Osteoblast (primary cell): Measurements from ENCODE around the gene NADSYN1. TPM values are rescaled to one million over a fixed set of nuclear protein-coding genes. Genes with fewer than 3 reads are reported as not detected.

Experiments
- DNase-seq: peaks from one replicate; pipeline ENCODE4 v3.0.0; 2011; ENCODE audit warnings: low spot score, mixed read lengths; ENCODE audit not compliant: insufficient read length; ENCODE audit errors: missing footprints
- H2AFZ ChIP-seq: 2 replicates; pipeline ENCODE4 v1.6.0; 2011; ENCODE audit warnings: mild to moderate bottlenecking, low read length
- H3K27ac ChIP-seq: 2 replicates; pipeline ENCODE4 v1.5.1; 2011; ENCODE audit warnings: mild to moderate bottlenecking, low read depth, low read length, moderate library complexity
- H3K27me3 ChIP-seq: 2 replicates; pipeline ENCODE4 v1.6.0; 2012; ENCODE audit warnings: mild to moderate bottlenecking, control low read depth, inconsistent platforms, low read length, moderate library complexity; ENCODE audit not compliant: insufficient read depth
- H3K36me3 ChIP-seq: 2 replicates; pipeline ENCODE4 v1.5.1; 2011; ENCODE audit warnings: mild to moderate bottlenecking, low read length, control low read depth, moderate library complexity; ENCODE audit not compliant: insufficient read depth
- H3K4me1 ChIP-seq: 2 replicates; pipeline ENCODE4 v1.5.1; 2011; ENCODE audit warnings: mild to moderate bottlenecking, low read length, control low read depth, moderate library complexity; ENCODE audit not compliant: insufficient read depth
- H3K4me2 ChIP-seq: 2 replicates; pipeline ENCODE4 v1.6.0; 2011; ENCODE audit warnings: mild to moderate bottlenecking, low read length; ENCODE audit not compliant: insufficient read depth
- H3K4me3 ChIP-seq: fragments of 200-600 bp; sonication (generic); 3 replicates; pipeline ENCODE4 v1.5.1; 2012; ENCODE audit warnings: mild to moderate bottlenecking, low read length, inconsistent platforms; ENCODE audit not compliant: insufficient read depth
- H3K79me2 ChIP-seq: 2 replicates; pipeline ENCODE4 v1.6.0; 2012; ENCODE audit warnings: mild to moderate bottlenecking, low read length, control low read depth, inconsistent platforms; ENCODE audit not compliant: insufficient read depth
- H3K9me3 ChIP-seq: 2 replicates; pipeline ENCODE4 v1.5.1; 2011; ENCODE audit warnings: low read depth, low read length, control low read depth
- H4K20me1 ChIP-seq: 2 replicates; pipeline ENCODE4 v1.6.0; 2012; ENCODE audit warnings: mild to moderate bottlenecking, low read length, control low read depth; ENCODE audit not compliant: insufficient read depth
- CTCF ChIP-seq: IDR thresholded peaks from 2 replicates; pipeline ENCODE4 v1.5.1; 2011; ENCODE audit warnings: mild to moderate bottlenecking, low read depth, low read length, moderate library complexity; ENCODE audit errors: extremely low read depth
- total RNA-seq: library from RNA; depleted of rRNA; stranded (reverse); fragments of >200 nt; gene quantifications from 2 replicates; pipeline ENCODE4 v1.2.3, GENCODE V29; 2012

NADSYN1 gene
- total RNA-seq, 1 donor: 81.1 TPM

DNA sequence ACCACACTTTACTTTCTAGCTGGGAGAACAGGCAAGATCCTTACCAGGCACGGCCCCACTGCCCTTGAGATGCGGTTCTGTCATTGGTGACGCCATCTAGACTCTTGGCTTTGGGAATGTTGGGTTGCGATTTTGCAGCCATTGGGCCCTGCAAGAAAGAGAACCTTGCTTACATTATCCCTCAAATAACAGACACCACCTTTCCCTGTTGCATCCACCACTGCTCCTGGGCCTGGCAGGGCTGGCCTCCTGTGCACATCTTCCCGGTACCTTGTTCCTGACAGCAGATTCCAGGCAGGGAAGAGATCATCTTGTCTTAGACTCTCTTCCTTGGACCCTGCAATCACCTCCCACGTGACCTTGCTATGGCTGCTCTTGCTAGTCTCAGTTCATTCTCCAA, 8.2 kb upstream of the NADSYN1 start:
- Histone ChIP-seq H3K27me3 (no peaks in the 10 kb centered on the region), H3K36me3 (peaks cover 15% of the 10 kb centered on the region), H3K79me2 (peaks cover 12% of the 10 kb centered on the region), H3K4me2 (no peak overlapping the region), H2AFZ (no peak overlapping the region), H3K27ac (no peak overlapping the region), H3K4me3 (no peak overlapping the region), H3K4me1 (peaks cover 20% of the 10 kb centered on the region), H4K20me1 (peaks cover 3% of the 10 kb centered on the region), H3K9me3 (no peaks in the 10 kb centered on the region)
- TF ChIP-seq CTCF: no peak
- no peak for DNase-seq

- DNase-seq: no peak
- Histone ChIP-seq H3K4me2 (no peak overlapping the region), H4K20me1 (peaks cover 3% of the 10 kb centered on the region), H3K9me3 (no peaks in the 10 kb centered on the region), H3K27ac (no peak overlapping the region), H3K79me2 (peaks cover 14% of the 10 kb centered on the region), H3K4me1 (peaks cover 21% of the 10 kb centered on the region), H2AFZ (no peak overlapping the region), H3K27me3 (no peaks in the 10 kb centered on the region), H3K4me3 (no peak overlapping the region), H3K36me3 (peaks cover 15% of the 10 kb centered on the region)
- TF ChIP-seq CTCF: no peak
Measured at GRCh38 chr11:71446150-71446549, 6.9 kb upstream of the NADSYN1 start.

- Histone ChIP-seq H2AFZ (peak overlapping the region; percentile 77), H3K9me3 (no peaks in the 10 kb centered on the region), H3K27me3 (no peaks in the 10 kb centered on the region), H3K79me2 (peaks cover 14% of the 10 kb centered on the region), H3K4me3 (peak overlapping the region; percentile 91), H3K27ac (peak overlapping the region; percentile 41), H3K36me3 (peaks cover 14% of the 10 kb centered on the region), H3K4me1 (peaks cover 21% of the 10 kb centered on the region), H4K20me1 (peaks cover 3% of the 10 kb centered on the region), H3K4me2 (peak overlapping the region; percentile 92)
- peak; percentile 95 for DNase-seq
- TF ChIP-seq CTCF: no peak
Measured at GRCh38 chr11:71446942-71447688, 5.9 kb upstream of the NADSYN1 start.

- Histone ChIP-seq H2AFZ (peak overlapping the region; percentile 77), H3K27ac (peak overlapping the region; percentile 41), H3K79me2 (peaks cover 14% of the 10 kb centered on the region), H4K20me1 (peaks cover 3% of the 10 kb centered on the region), H3K4me2 (peak overlapping the region; percentile 92), H3K4me3 (peak overlapping the region; percentile 91), H3K27me3 (no peaks in the 10 kb centered on the region), H3K9me3 (no peaks in the 10 kb centered on the region), H3K4me1 (peaks cover 26% of the 10 kb centered on the region), H3K36me3 (peaks cover 11% of the 10 kb centered on the region)
- no peak for DNase-seq
- no peak for TF ChIP-seq CTCF
Measured at GRCh38 chr11:71447791-71448256, 5.2 kb upstream of the NADSYN1 start.
